ENCODE data around the gene PFN1.
"Not testable (repeated sequence)": the region's sequence is repeated elsewhere in the genome, so short reads cannot be mapped to it uniquely, and the experiment has no call there.

The PFN1 gene

GRCh38 chr17:4935650-4936049 lies 12.7 kb downstream of the PFN1 start:
- DNase-seq (ENCODE audit: low spot score) = no peak
- H3K4me3 Mint-ChIP-seq = no peak overlapping the region
- H3K36me3 Mint-ChIP-seq (ENCODE audit: low read depth) = peaks cover 49% of the 10 kb centered on the region
- H3K4me1 Mint-ChIP-seq (ENCODE audit: low read depth) = peaks cover 31% of the 10 kb centered on the region
- no peak overlapping the region for H3K27ac Mint-ChIP-seq
- H3K9me3 Mint-ChIP-seq = no peaks in the 10 kb centered on the region
- H3K27me3 Mint-ChIP-seq (ENCODE audit: low read depth) = no peaks in the 10 kb centered on the region

GRCh38 chr17:4934173-4934979 lies 14.0 kb downstream of the PFN1 start:
- Mint-ChIP-seq H3K4me1 (ENCODE audit: low read depth) (peaks cover 31% of the 10 kb centered on the region), H3K4me3 (peak overlapping the region; percentile 12), H3K27ac (peak overlapping the region; percentile 67), H3K27me3 (ENCODE audit: low read depth) (no peaks in the 10 kb centered on the region), H3K9me3 (no peaks in the 10 kb centered on the region), H3K36me3 (ENCODE audit: low read depth) (peaks cover 47% of the 10 kb centered on the region)
- DNase-seq (ENCODE audit: low spot score) = no peak

- no peaks in the 10 kb centered on the region for H3K9me3 Mint-ChIP-seq
- peaks cover 46% of the 10 kb centered on the region for H3K36me3 Mint-ChIP-seq (ENCODE audit: low read depth)
- DNase-seq (ENCODE audit: low spot score) = no peak
- H3K27me3 Mint-ChIP-seq (ENCODE audit: low read depth) = no peaks in the 10 kb centered on the region
- H3K27ac Mint-ChIP-seq = peak overlapping the region; percentile 67
- peak overlapping the region; percentile 12 for H3K4me3 Mint-ChIP-seq
- H3K4me1 Mint-ChIP-seq (ENCODE audit: low read depth) = peaks cover 27% of the 10 kb centered on the region
Observed at GRCh38 chr17:4933646-4934045, 14.7 kb downstream of the PFN1 start.

- DNase-seq (ENCODE audit: low spot score) = no peak
- Mint-ChIP-seq H3K36me3 (ENCODE audit: low read depth) (peaks cover 41% of the 10 kb centered on the region), H3K27ac (no peak overlapping the region)
Observed at GRCh38 chr17:4932756-4933155, 15.6 kb downstream of the PFN1 start.

GRCh38 chr17:4931963-4932362 lies 16.4 kb downstream of the PFN1 start, which contains the start of gene GP1BA:
Gene GP1BA, plus strand, starts transcription at chr17:4932277. Its CDS starts 328 bp downstream, at chr17:4932605.
- Mint-ChIP-seq H3K4me3 (no peak within 1 kb of the TSS), H3K36me3 (ENCODE audit: low read depth) (peaks cover 37% of the 10 kb centered on the region), H3K27me3 (ENCODE audit: low read depth) (no peaks in the 10 kb centered on the region), H3K9me3 (no peaks in the 10 kb centered on the region), H3K27ac (peak within 1 kb of the TSS; percentile 15), H3K4me1 (ENCODE audit: low read depth) (peaks cover 21% of the 10 kb centered on the region)
- DNase-seq (ENCODE audit: low spot score) = no peak

More at GRCh38 chr17:4932756-4933155, 15.6 kb downstream of the PFN1 start:
- peaks cover 21% of the 10 kb centered on the region for H3K4me1 Mint-ChIP-seq (ENCODE audit: low read depth)
- no peak overlapping the region for H3K4me3 Mint-ChIP-seq
- no peaks in the 10 kb centered on the region for H3K27me3 Mint-ChIP-seq (ENCODE audit: low read depth)
- H3K9me3 Mint-ChIP-seq = no peaks in the 10 kb centered on the region

GRCh38 chr17:4928881-4929280 lies 19.4 kb downstream of the PFN1 start:
- H3K27ac Mint-ChIP-seq = no peak overlapping the region
- no peak for DNase-seq (ENCODE audit: low spot score)
- H3K9me3 Mint-ChIP-seq = no peaks in the 10 kb centered on the region
- peaks cover 6% of the 10 kb centered on the region for H3K4me1 Mint-ChIP-seq (ENCODE audit: low read depth)
- peaks cover 27% of the 10 kb centered on the region for H3K36me3 Mint-ChIP-seq (ENCODE audit: low read depth)
- no peak overlapping the region for H3K4me3 Mint-ChIP-seq
- no peaks in the 10 kb centered on the region for H3K27me3 Mint-ChIP-seq (ENCODE audit: low read depth)

- H3K4me1 Mint-ChIP-seq (ENCODE audit: low read depth); H3K4me3 Mint-ChIP-seq; H3K9me3 Mint-ChIP-seq; DNase-seq (ENCODE audit: low spot score); H3K27me3 Mint-ChIP-seq (ENCODE audit: low read depth): not testable (repeated sequence)
- peak overlapping the region; percentile 3 for H3K27ac Mint-ChIP-seq
- peaks cover 22% of the 10 kb centered on the region for H3K36me3 Mint-ChIP-seq (ENCODE audit: low read depth)
Observed at GRCh38 chr17:4926577-4927335, 21.6 kb downstream of the PFN1 start.

GRCh38 chr17:4921320-4921719 lies 27.0 kb downstream of the PFN1 start:
- H3K4me1 Mint-ChIP-seq (ENCODE audit: low read depth) = no peaks in the 10 kb centered on the region
- H3K27me3 Mint-ChIP-seq (ENCODE audit: low read depth) = no peaks in the 10 kb centered on the region
- H3K36me3 Mint-ChIP-seq (ENCODE audit: low read depth) = peaks cover under 1% of the 10 kb centered on the region
- no peak overlapping the region for H3K4me3 Mint-ChIP-seq
- no peaks in the 10 kb centered on the region for H3K9me3 Mint-ChIP-seq
- no peak overlapping the region for H3K27ac Mint-ChIP-seq
- DNase-seq (ENCODE audit: low spot score) = no peak

GRCh38 chr17:4920351-4921048 lies 27.8 kb downstream of the PFN1 start:
- H3K27me3 Mint-ChIP-seq (ENCODE audit: low read depth) = no peaks in the 10 kb centered on the region
- no peak overlapping the region for H3K4me3 Mint-ChIP-seq
- H3K4me1 Mint-ChIP-seq (ENCODE audit: low read depth) = no peaks in the 10 kb centered on the region
- H3K36me3 Mint-ChIP-seq (ENCODE audit: low read depth) = no peaks in the 10 kb centered on the region
- H3K9me3 Mint-ChIP-seq = no peaks in the 10 kb centered on the region
- no peak overlapping the region for H3K27ac Mint-ChIP-seq
- DNase-seq (ENCODE audit: low spot score) = no peak

- Mint-ChIP-seq H3K27ac (no peak overlapping the region), H3K4me1 (ENCODE audit: low read depth) (no peaks in the 10 kb centered on the region), H3K9me3 (no peaks in the 10 kb centered on the region), H3K27me3 (ENCODE audit: low read depth) (no peaks in the 10 kb centered on the region), H3K36me3 (ENCODE audit: low read depth) (no peaks in the 10 kb centered on the region), H3K4me3 (no peak overlapping the region)
- no peak for DNase-seq (ENCODE audit: low spot score)
Observed at GRCh38 chr17:4919511-4920047, 28.8 kb downstream of the PFN1 start.

- not testable (repeated sequence) for H3K36me3 Mint-ChIP-seq (ENCODE audit: low read depth); H3K4me3 Mint-ChIP-seq; H3K27me3 Mint-ChIP-seq (ENCODE audit: low read depth); H3K9me3 Mint-ChIP-seq; H3K4me1 Mint-ChIP-seq (ENCODE audit: low read depth); H3K27ac Mint-ChIP-seq; DNase-seq (ENCODE audit: low spot score)
Observed at GRCh38 chr17:4914551-4914950, 33.8 kb downstream of the PFN1 start.

GRCh38 chr17:4913994-4914393 lies 34.3 kb downstream of the PFN1 start:
- Mint-ChIP-seq H3K4me3 (no peak overlapping the region), H3K9me3 (no peaks in the 10 kb centered on the region), H3K27me3 (ENCODE audit: low read depth) (no peaks in the 10 kb centered on the region), H3K27ac (no peak overlapping the region), H3K36me3 (ENCODE audit: low read depth) (no peaks in the 10 kb centered on the region), H3K4me1 (ENCODE audit: low read depth) (no peaks in the 10 kb centered on the region)
- DNase-seq (ENCODE audit: low spot score) = no peak

GRCh38 chr17:4908711-4909496 lies 39.4 kb downstream of the PFN1 start:
- Mint-ChIP-seq H3K4me3 (no peak overlapping the region), H3K36me3 (ENCODE audit: low read depth) (no peaks in the 10 kb centered on the region), H3K27ac (no peak overlapping the region), H3K9me3 (no peaks in the 10 kb centered on the region), H3K27me3 (ENCODE audit: low read depth) (no peaks in the 10 kb centered on the region), H3K4me1 (ENCODE audit: low read depth) (no peaks in the 10 kb centered on the region)
- DNase-seq (ENCODE audit: low spot score) = peak; percentile 76
